Measurements from ENCODE around the gene MARCKSL1. TPM values are rescaled to one million over a fixed set of nuclear protein-coding genes. Genes with fewer than 3 reads are reported as not detected.

Gene MARCKSL1
- total RNA-seq, 2 experiments from 2014 or later = 13.1 to 14.6 TPM

DNA sequence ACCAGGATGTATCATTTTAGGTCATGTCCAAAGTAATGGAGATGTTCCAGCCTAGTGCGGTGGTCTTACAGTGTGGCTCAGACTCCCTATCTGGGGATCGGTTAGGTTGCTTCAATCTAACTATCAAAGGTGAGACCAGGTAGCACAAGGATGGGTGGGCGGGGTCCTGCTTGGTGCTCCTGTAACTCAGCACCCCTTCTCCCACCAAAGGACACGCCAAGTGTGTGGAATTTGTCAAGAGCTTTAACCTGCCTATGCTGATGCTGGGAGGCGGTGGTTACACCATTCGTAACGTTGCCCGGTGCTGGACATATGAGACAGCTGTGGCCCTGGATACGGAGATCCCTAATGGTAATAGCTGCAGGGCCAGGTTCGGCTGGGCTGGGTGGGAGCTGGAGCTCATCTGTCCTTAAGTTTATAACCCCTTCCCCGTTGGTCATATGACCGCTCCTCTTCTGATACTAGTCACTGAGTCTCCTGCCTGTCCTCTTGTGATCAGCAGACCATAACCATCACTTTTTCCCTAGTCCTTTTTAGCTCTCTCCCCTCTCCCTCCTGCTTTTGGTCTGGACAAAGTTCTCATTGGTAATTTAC, 5.4 kb downstream of the MARCKSL1 start:
- Mint-ChIP-seq H3K36me3 (peaks cover 22% of the 10 kb centered on the region), H3K4me3 (no peak overlapping the region), H3K27ac (no peak overlapping the region), H3K9me3 (no peaks in the 10 kb centered on the region), H3K4me1 (ENCODE audit: low read depth) (peaks cover 22% of the 10 kb centered on the region), H3K27me3 (no peaks in the 10 kb centered on the region)
- intact Hi-C loops (cut with micrococcal nuclease) = no loop called here
- CTCF ChIA-PET = interaction anchor here (1.2 to 2.9 kb wide), 3 partner anchors 10 to 381 kb away, joined by 3 to 6 read pairs (median 3); no protein-coding TSS in a partner anchor
- DNase-seq = no peak
- POLR2A ChIA-PET = no interaction called here

DNA sequence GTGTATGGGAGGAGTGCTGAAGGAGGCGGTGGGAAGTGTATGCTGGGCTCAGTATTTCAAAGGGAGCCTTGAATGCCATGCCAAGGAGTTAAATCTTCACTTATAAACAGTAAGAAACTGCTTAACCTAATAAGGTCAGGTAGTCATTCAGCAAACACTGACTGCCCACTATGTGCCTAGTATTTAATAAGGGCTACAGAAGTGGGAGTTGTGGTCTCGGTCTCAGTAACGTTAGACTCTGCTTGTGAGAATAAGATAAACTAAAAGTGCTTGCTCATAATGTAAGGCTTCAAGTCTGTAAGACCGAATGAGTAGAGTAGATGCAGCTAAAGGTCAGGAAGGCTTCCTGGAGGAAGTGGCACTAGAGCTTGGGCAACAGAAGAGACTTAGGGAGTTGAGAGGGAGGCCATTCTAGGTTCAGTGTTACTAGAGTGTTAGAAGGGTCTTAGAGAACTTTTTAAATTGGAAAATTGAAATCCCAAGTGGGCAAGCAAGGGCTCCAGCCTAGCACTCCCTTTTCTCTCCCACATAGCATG, 6.0 kb downstream of the MARCKSL1 start:
- ChIA-PET CTCF (interaction anchor here (1.2 to 2.9 kb wide), 2 partner anchors 10 to 114 kb away, joined by 3 to 6 read pairs; no protein-coding TSS in a partner anchor), POLR2A (no interaction called here)
- Mint-ChIP-seq H3K4me1 (ENCODE audit: low read depth) (peaks cover 21% of the 10 kb centered on the region), H3K27ac (peak overlapping the region; percentile 66), H3K9me3 (no peaks in the 10 kb centered on the region), H3K36me3 (peaks cover 27% of the 10 kb centered on the region), H3K27me3 (no peaks in the 10 kb centered on the region), H3K4me3 (no peak overlapping the region)
- no peak for DNase-seq
- intact Hi-C loops (cut with micrococcal nuclease) = no loop called here

DNA sequence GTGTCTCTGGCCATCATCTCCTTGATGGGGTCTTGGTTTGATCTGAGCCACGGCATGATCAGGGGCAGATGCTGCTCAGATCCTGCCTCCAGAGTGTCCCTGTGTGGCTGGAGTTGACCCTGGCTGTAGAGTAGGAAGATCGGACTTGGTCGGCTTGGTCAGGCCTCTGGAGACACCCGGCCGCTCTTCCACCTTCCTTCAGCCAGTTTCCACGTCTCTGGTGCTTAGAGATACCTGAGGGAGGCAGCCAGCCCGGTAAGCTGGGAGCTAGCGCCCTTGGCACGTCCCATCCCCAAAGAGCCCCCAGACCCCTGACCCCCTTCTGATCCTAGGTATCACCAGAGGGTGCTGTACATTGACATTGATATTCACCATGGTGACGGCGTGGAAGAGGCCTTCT, 8.8 kb downstream of the MARCKSL1 start:
- H3K27ac Mint-ChIP-seq = no peak overlapping the region
- ChIA-PET CTCF (no interaction called here), POLR2A (no interaction called here)
- H3K4me1 Mint-ChIP-seq (ENCODE audit: low read depth) = peaks cover 25% of the 10 kb centered on the region
- no peak for DNase-seq
- H3K4me3 Mint-ChIP-seq = no peak overlapping the region
- peaks cover 31% of the 10 kb centered on the region for H3K36me3 Mint-ChIP-seq
- H3K27me3 Mint-ChIP-seq = no peaks in the 10 kb centered on the region
- intact Hi-C loops (cut with micrococcal nuclease) = no loop called here
- H3K9me3 Mint-ChIP-seq = no peaks in the 10 kb centered on the region

DNA sequence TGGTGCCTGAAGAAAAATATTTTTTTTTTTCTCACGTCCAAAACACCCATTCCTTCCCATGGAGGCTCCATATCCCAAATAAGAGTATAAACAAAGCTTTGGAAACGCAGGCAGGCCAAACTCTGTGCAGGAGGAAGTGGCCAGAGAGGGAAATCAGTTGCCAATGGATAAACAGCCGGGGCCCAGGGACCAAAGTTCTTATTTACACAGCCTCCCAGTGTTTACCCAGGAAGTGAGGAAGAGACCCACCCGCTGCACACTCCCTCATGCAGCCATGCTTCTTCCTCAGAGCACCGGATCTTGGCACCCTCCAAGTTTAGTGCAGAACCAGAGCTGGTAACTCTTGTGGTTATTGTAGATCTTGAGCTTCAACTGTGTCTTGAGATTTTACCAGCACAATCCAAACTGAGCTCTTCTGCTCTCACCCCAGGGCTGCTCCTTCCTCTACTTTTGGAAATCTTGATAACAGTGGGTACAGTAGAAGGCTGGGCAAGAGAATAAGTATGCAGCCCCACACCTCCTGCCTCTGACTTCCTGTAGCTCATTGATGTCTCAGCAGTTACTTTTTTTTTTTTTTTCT, 14.2 kb downstream of the MARCKSL1 start:
- Mint-ChIP-seq H3K4me1 (ENCODE audit: low read depth) (peaks cover 38% of the 10 kb centered on the region), H3K36me3 (peaks cover 21% of the 10 kb centered on the region), H3K9me3 (no peaks in the 10 kb centered on the region), H3K27ac (peak overlapping the region; percentile 93), H3K27me3 (no peaks in the 10 kb centered on the region), H3K4me3 (peak overlapping the region; percentile 22)
- DNase-seq = peak; percentile 41
- POLR2A ChIA-PET = interaction anchor here (0.6 to 2.5 kb wide), 7 partner anchors 14 to 121 kb away, joined by 3 to 12 read pairs (median 4); partner anchors contain the start of genes BSDC1, LCK and MARCKSL1
- intact Hi-C loops (cut with micrococcal nuclease) = no loop called here
- CTCF ChIA-PET = interaction anchor here (0.6 to 2.2 kb wide), 9 partner anchors 19 to 199 kb away, joined by 3 to 8 read pairs (median 3); no protein-coding TSS in a partner anchor

DNA sequence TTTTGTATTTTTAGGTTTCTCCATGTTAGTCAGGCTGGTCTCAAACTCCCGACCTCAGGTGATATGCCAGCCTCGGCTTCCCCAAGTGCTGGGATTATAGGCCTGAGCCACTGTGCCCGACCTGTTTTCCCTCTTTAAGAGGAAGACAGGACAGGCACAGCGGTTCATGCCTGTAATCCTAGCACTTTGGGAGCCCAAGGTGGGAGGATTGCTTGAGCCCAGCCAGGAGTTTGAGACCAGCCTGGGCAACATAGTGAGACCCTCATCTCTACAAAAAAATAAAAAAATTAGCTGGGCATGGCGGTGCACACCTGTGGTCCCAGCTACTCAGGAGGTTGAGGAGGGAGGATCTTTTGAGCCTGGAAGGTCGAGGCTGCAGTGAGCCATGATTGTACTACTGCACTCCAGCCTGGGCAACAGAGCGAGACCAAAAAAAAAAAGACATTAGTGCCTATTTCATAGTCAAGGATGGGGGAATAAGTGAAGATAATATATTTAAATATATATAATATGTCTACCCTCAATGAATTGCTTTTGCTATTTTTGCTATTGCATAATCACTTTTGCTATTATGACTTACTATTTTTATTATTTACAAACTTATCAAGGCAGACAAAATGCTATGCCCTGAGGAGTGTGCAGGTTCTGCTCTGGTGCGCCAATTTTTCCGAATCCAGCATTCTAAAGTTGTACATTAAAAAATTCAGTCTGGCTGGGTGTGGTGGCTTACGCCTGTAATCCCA, 17.7 kb downstream of the MARCKSL1 start:
- ChIA-PET CTCF (interaction anchor here (1.3 kb wide), 1 partner anchor 18 kb away, joined by 3 read pairs; the partner anchor contains the start of gene MARCKSL1), POLR2A (interaction anchor here (0.8 kb wide), 1 partner anchor 19 kb away, joined by 3 read pairs; no protein-coding TSS in a partner anchor)
- H3K9me3 Mint-ChIP-seq = no peaks in the 10 kb centered on the region
- no peak for DNase-seq
- intact Hi-C loops (cut with micrococcal nuclease) = no loop called here
- peaks cover 36% of the 10 kb centered on the region for H3K4me1 Mint-ChIP-seq (ENCODE audit: low read depth)
- H3K27ac Mint-ChIP-seq = no peak overlapping the region
- no peaks in the 10 kb centered on the region for H3K27me3 Mint-ChIP-seq
- no peak overlapping the region for H3K4me3 Mint-ChIP-seq
- H3K36me3 Mint-ChIP-seq = peaks cover 14% of the 10 kb centered on the region

DNA sequence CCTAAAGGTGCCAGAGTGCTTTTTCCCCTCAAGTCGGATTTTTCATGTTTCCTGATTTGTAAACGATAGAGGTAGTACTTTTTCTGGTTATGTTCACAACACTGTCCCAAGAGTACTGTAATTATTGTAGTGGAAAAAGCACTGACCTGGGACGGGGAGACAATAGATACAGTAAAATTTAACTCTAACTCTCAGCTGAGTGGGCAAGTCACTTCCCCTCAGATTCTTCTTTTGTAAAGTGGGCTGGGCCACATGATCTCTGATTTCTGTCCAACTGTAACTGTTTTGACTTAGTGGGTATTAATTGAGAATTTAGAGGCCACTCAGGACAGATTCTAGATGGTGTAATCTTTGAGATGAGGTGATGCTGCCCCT, 19.1 kb downstream of the MARCKSL1 start:
- POLR2A ChIA-PET = no interaction called here
- no peak for DNase-seq
- Mint-ChIP-seq H3K36me3 (peaks cover 14% of the 10 kb centered on the region), H3K27me3 (no peaks in the 10 kb centered on the region), H3K4me1 (ENCODE audit: low read depth) (peaks cover 27% of the 10 kb centered on the region), H3K9me3 (no peaks in the 10 kb centered on the region), H3K27ac (no peak overlapping the region), H3K4me3 (no peak overlapping the region)
- CTCF ChIA-PET = interaction anchor here (1.3 kb wide), 1 partner anchor 19 kb away, joined by 3 read pairs; the partner anchor contains the start of gene MARCKSL1
- intact Hi-C loops (cut with micrococcal nuclease) = no loop called here

DNA sequence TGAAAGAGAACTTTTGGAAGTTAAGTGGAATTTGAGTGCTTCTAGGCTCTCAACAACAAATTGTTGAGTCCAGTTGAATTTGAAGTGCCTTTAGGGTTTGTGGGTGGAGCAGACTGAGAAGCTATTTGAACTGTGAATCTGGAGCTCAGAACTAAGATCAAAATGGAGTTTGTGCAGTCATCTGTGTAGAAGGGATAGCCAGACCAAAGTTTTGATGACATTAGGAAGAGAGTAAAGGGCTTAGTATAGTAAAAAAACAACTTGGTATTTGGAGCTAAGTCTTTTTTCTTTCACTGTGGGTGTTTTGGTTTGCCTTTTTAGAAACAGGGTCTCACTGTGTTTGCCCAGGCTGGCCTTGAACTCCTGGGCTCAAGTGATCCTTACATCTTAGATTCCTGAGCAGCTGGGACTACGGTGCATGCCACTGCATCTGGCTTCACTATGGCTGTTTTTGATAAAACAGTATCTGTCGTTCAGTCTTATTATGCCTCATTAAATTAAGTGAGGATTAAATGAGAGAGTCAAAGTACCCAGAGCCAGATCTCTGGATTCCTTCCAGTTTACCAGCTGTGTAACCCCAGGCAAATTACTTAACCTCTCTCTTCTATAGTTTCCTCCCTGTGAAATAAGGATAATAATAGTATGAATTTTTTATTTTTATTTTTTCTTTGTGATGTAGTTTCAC, 24.2 kb downstream of the MARCKSL1 start:
- ChIA-PET POLR2A (interaction anchor here (1.2 kb wide), 1 partner anchor 132 kb away, joined by 3 read pairs; the partner anchor contains the start of gene TXLNA), CTCF (interaction anchor here (1.3 kb wide), 1 partner anchor 24 kb away, joined by 4 read pairs; the partner anchor contains the start of gene MARCKSL1)
- Mint-ChIP-seq H3K4me1 (ENCODE audit: low read depth) (peaks cover 49% of the 10 kb centered on the region), H3K27me3 (no peaks in the 10 kb centered on the region), H3K27ac (peak overlapping the region; percentile 26), H3K9me3 (no peaks in the 10 kb centered on the region), H3K36me3 (peaks cover 11% of the 10 kb centered on the region), H3K4me3 (no peak overlapping the region)
- intact Hi-C loops (cut with micrococcal nuclease) = no loop called here
- DNase-seq = no peak

DNA sequence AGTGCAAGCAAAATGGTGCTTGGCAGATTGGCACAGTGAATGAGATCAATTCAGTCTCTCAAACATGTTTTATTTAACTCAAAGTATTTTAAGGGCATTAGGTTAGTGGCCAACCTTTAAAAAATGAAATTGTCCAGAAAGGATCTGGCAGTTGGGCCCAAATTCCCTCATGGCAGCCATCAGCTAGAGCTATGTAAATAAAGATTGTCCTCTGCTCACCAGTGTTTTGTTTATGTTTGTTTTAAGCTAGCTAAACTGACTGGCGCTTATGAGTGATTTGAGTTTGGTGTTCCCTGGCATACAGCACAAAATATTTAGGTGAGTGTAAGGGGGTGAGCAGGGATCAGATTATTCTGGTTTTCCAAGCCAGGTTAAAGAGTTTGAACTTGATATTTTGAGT, 26.1 kb downstream of the MARCKSL1 start:
- Mint-ChIP-seq H3K36me3 (peaks cover 21% of the 10 kb centered on the region), H3K4me1 (ENCODE audit: low read depth) (peaks cover 59% of the 10 kb centered on the region), H3K4me3 (no peak overlapping the region), H3K27me3 (no peaks in the 10 kb centered on the region), H3K27ac (no peak overlapping the region), H3K9me3 (no peaks in the 10 kb centered on the region)
- intact Hi-C loops (cut with micrococcal nuclease) = no loop called here
- ChIA-PET POLR2A (no interaction called here), CTCF (interaction anchor here (0.5 kb wide), 1 partner anchor 390 kb away, joined by 3 read pairs; no protein-coding TSS in a partner anchor)
- no peak for DNase-seq

DNA sequence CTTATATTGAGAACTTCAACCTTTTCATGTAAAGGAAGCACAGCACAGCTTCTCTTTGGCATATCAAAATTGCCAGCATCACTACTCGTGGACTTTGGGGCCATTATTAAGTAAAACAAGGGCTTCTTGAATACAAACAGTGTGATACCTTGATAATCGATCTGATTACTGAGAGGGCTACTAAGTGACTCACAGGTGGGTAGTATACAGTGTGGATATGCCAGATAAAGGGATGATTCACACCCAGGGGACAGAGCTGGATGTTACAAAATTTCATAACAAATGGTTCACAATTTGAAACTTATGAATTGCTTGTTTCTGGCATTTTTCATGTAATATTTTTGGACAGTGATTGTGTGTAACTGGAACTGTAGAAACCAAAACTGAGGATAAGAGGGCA, 28.7 kb downstream of the MARCKSL1 start:
- Mint-ChIP-seq H3K4me1 (ENCODE audit: low read depth) (peaks cover 62% of the 10 kb centered on the region), H3K27ac (peak overlapping the region; percentile 72), H3K4me3 (no peak overlapping the region), H3K27me3 (no peaks in the 10 kb centered on the region), H3K36me3 (peaks cover 35% of the 10 kb centered on the region), H3K9me3 (no peaks in the 10 kb centered on the region)
- intact Hi-C loops (cut with micrococcal nuclease) = no loop called here
- DNase-seq = no peak
- ChIA-PET POLR2A (interaction anchor here (1.1 to 1.3 kb wide), 2 partner anchors 15 to 16 kb away, joined by 3 to 5 read pairs; partner anchors contain the start of gene HDAC1), CTCF (interaction anchor here (0.7 to 1.5 kb wide), 4 partner anchors 29 to 351 kb away, joined by 3 to 5 read pairs (median 3); partner anchors contain the start of gene MARCKSL1)

DNA sequence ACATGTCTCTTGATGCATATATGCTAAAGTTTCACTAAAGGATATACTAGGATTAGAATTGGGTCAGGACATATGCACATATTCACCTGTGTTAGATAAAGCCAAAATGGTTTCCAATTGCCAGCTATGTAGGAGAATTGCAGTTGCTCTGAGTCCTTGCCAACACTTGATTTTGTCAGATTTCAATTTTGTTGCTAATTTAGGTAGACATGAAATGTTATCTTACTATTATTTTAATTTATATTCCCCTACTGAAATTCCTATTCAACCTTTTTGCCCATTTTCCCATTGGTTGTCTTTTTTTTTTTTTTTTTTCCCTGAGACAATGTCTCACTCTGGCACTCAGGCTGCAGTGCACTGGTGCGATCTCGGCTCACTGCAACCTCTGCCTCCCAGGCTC, 30.7 kb downstream of the MARCKSL1 start:
- CTCF ChIA-PET = interaction anchor here (1.2 kb wide), 1 partner anchor 89 kb away, joined by 3 read pairs; no protein-coding TSS in a partner anchor
- intact Hi-C loops (cut with micrococcal nuclease) = no loop called here
- H3K9me3 Mint-ChIP-seq = no peaks in the 10 kb centered on the region
- no peak for DNase-seq
- POLR2A ChIA-PET = interaction anchor here (1.0 kb wide), 1 partner anchor 31 kb away, joined by 3 read pairs; the partner anchor contains the start of gene MARCKSL1
- H3K4me1 Mint-ChIP-seq (ENCODE audit: low read depth) = peaks cover 53% of the 10 kb centered on the region
- H3K4me3 Mint-ChIP-seq = no peak overlapping the region
- H3K36me3 Mint-ChIP-seq = peaks cover 36% of the 10 kb centered on the region
- H3K27ac Mint-ChIP-seq = no peak overlapping the region
- H3K27me3 Mint-ChIP-seq = no peaks in the 10 kb centered on the region

DNA sequence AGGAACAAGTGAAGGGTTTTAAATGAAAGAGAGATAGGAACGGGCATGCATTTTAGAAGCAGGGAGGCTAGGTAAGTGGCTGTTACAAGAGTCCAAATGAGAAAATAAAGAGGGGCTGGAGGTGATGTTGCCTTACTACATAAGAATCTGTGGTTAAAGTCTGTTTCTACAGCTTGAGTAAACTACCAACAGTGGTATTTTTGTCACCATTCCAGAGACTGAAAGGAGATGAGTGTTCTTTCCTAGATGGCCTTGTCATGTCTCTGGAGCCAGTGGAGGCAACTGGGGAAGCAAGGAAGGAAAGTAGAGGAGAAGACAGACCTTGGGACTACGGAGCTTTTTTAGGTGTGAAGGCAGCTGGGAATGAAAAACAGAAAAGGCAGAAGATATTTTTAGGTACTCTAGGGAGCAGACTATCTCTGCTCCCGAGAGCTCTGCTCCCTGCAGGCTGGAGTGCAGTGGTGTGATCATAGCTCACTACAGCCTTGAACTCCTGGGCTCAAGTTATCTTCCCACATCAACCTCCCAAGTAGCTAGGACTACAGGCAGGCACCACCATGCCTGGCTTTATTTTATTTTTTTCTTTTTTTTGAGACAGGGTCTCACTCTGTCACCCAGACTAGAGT, 31.9 kb downstream of the MARCKSL1 start:
- H3K36me3 Mint-ChIP-seq = peaks cover 36% of the 10 kb centered on the region
- intact Hi-C loops (cut with micrococcal nuclease) = no loop called here
- POLR2A ChIA-PET = interaction anchor here (0.6 kb wide), 1 partner anchor 39 kb away, joined by 3 read pairs; no protein-coding TSS in a partner anchor
- no peaks in the 10 kb centered on the region for H3K27me3 Mint-ChIP-seq
- H3K4me3 Mint-ChIP-seq = no peak overlapping the region
- CTCF ChIA-PET = interaction anchor here (0.9 to 1.3 kb wide), 2 partner anchors 53 to 89 kb away, joined by 3 read pairs; partner anchors contain the start of gene LCK
- no peaks in the 10 kb centered on the region for H3K9me3 Mint-ChIP-seq
- H3K27ac Mint-ChIP-seq = no peak overlapping the region
- DNase-seq = no peak
- H3K4me1 Mint-ChIP-seq (ENCODE audit: low read depth) = peaks cover 45% of the 10 kb centered on the region

Data from activated CD4-positive, alpha-beta memory T cell treated with anti-CD3 and anti-CD28 coated beads for 36 hours (primary cell).